GM20000 (cell line): ENCODE data around the gene TCF12.

Source experiments
- DNase-seq: peaks from one replicate; pipeline ENCODE4 v3.0.0; 2012; ENCODE audit warnings: low spot score
- CTCF ChIP-seq: IDR thresholded peaks from 2 replicates; pipeline ENCODE4 v1.5.1; 2012; ENCODE audit warnings: mild to moderate bottlenecking, control low read depth; ENCODE audit errors: extremely low read depth, missing control alignments

The TCF12 gene

DNA sequence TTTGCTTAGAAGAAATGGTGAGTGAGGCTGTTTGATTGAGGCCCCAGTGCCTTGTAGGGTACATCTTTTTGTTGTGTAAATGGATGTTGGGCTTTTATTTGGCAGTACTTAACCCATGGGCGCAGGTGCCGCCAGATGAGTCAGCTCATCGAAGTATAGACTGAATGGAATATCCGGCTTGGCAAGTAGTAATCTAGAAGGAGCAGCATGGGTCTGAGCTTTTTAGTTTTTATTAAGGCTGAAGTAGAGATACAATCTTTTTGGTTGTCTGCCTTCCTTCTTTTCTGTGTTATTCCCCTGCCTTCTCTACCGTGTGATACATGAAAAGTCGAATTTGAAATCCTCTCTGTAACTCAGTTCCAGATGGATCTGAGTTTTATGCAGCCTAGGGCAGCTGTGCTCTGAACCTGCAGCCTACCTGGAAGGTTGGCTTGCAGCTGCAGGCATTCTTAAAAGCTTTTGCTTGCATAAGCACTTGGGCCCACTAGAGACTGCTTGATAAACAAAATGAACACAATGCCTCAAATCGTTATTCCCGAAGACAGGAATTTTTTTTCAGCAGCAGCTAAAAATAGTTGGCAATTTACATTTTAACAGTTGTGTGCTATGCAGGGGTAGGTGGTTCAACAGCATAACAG, 280.3 kb downstream of the TCF12 start:
- no peak for DNase-seq
- TF ChIP-seq CTCF, result no peak

DNA sequence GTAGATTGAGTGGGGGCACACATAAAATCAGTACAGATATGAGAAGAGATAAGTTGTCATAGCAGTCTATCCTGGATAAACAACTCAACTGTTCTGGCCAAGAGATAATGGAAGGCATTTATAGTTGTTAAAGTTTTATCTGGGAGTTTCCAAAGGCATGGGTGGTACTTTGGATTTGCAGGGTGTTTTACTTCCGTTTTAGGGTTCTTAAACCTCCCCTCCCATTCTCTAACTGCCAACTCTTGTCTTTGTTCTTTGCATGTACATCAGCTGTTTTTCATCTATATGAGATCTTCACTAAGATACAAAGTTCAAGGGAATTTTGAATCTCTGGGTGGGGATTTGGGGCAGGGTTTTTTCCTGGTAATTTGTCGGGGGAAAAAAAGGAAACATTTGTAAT, 283.1 kb downstream of the TCF12 start:
- DNase-seq, result no peak
- no peak for TF ChIP-seq CTCF

- DNase-seq, result no peak
- no peak for TF ChIP-seq CTCF
Observed at GRCh38 chr15:57203906-57204305, 285.5 kb downstream of the TCF12 start.

DNA sequence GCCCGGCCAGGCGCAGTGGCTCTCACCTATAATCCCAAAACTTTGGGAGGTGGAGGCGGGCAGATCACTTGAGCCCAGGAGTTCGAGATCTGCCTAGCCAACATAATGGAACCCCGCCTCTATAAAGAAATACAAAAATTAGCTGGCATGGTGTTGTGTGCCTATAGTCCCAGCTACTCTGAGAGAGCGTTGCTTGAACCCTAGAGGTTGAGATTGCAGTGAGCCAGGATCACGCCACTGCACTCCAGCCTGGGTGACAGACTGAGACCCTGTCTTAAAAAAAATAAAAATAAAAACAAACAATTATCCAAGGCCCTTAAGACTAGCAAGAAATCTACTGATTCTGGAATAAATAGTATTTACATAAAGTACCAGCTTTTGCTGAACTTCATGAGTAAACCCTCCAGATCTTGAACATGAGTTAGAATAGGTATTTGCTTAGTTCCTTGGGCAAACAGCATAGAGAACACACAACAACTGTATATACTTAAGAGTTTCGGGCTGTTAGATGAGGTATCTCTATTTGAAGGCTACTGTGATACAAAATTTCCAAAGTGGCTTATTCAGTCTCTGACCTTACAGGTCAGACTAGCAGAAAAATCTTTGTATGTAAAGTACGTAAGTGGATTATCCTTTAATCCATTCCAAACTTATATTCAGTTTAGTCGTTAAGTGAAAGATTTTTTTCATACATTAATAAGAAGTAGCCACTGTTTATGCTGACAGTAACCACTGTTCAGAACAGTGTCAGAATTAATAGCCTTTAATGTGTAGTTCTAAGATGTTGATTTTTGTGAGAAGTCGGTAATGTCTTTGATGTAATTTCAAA, 286.8 kb downstream of the TCF12 start:
- TF ChIP-seq CTCF, result no peak
- no peak for DNase-seq

DNA sequence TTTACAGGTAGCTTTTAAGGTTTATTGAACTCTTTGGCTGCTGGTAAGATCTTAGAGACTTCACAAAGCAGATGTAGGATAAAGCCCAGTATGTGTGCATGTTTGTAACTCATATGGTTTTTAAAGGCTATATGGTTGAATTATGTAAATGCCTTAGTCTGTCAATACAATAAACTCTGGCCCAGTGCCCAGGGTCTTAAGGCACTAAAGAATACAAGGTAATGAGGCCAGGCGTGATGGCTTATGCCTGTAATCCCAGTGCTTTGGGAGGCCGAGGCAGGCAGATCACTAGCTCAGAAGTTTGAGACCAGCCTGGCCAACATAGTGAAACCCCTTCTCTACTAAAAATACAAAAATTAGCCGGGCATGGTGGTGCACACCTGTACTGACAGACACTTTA, 287.6 kb downstream of the TCF12 start:
- TF ChIP-seq CTCF, result no peak
- no peak for DNase-seq

DNA sequence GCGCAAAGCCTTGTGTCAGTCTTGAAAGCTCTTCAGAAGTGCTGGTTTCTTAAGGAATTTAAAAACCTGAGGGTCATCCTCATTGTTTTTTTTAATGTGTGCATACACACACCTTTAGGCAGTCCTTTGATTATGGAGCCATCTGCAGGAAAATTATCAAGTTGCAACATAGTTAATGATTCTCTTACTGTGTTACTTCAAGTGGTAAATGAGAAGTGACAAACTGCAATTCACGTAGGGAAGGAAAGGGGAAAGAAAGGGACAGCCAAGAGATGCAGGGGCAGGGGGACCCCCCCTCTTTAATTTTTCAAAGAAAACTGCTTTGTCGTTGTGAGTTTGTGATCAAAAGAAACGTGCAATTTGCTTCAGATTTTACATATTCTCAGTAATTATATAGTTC, 295.4 kb downstream of the TCF12 start:
- TF ChIP-seq CTCF, result peak; percentile 18
- peak; percentile 4 for DNase-seq

- no peak for DNase-seq
- TF ChIP-seq CTCF, result no peak
Observed at GRCh38 chr15:57215326-57215725, 296.9 kb downstream of the TCF12 start.
